ENCODE measurements around the gene UBE2D3.

Gene UBE2D3

DNA sequence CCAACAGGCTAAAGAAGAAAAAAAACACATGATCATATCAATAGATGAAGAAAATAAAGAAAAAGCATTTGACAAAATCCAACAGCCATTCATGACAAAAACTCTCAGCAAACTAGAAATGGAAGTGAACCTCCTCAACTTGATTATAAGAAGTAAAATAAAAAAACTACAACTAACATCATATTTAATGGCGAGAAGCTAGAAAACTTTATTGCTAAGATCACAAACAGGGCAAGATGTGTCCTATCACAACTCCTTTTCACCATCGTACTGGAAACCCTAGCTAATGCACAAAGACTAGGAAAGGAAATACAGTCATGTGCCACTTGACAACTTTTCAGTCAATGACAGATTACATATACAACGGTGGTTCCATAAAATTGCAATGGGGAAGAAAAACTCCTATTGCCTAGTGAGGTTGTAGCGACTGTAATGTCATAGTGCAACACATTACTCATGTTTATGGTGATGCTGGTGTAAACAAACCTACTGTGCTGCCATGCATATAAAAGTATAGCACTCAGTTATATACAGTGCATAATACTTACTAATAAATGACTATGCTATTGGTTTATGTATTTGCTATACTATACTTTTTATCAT is 54.5 kb downstream of the UBE2D3 start:
- H3K4me3 ChIP-seq (replicated peaks in 1 of 2; ENCODE audit: low read depth in 2 of 2, low read length in 2 of 2): no peak overlapping the region
- TF ChIP-seq, protein P1, sequence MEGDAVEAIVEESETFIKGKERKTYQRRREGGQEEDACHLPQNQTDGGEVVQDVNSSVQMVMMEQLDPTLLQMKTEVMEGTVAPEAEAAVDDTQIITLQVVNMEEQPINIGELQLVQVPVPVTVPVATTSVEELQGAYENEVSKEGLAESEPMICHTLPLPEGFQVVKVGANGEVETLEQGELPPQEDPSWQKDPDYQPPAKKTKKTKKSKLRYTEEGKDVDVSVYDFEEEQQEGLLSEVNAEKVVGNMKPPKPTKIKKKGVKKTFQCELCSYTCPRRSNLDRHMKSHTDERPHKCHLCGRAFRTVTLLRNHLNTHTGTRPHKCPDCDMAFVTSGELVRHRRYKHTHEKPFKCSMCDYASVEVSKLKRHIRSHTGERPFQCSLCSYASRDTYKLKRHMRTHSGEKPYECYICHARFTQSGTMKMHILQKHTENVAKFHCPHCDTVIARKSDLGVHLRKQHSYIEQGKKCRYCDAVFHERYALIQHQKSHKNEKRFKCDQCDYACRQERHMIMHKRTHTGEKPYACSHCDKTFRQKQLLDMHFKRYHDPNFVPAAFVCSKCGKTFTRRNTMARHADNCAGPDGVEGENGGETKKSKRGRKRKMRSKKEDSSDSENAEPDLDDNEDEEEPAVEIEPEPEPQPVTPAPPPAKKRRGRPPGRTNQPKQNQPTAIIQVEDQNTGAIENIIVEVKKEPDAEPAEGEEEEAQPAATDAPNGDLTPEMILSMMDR (IDR thresholded peaks at IDR 0.05; ENCODE audit: low read depth, low read length): no peak
- no peak for DNase-seq (ENCODE audit: low read depth in 2 of 2)

DNA sequence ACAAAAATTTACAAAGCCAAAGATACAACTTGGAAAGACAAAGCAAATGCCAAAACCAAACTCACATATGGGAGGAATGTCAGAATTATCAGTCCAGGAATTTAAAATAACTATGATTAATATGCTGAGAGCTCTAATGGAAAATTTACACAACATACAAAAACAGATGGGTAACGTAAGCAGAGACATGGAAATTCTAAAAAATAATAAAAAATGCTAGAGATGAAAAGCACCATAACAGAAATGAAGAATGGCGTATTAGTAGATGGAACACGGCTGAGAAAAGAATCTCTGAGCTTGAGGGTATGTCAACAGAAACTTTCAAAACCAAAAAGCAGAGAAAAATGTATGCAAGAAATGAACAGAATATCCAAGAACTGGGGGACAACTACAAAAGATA is 62.5 kb downstream of the UBE2D3 start:
- H3K4me3 ChIP-seq (replicated peaks in 1 of 2; ENCODE audit: low read depth in 2 of 2, low read length in 2 of 2): no peak overlapping the region
- peak in 1 of 2 donors; percentile 25 for DNase-seq (ENCODE audit: low read depth in 2 of 2)
- TF ChIP-seq, protein P1 (IDR thresholded peaks at IDR 0.05; ENCODE audit: low read depth, low read length): no peak

DNA sequence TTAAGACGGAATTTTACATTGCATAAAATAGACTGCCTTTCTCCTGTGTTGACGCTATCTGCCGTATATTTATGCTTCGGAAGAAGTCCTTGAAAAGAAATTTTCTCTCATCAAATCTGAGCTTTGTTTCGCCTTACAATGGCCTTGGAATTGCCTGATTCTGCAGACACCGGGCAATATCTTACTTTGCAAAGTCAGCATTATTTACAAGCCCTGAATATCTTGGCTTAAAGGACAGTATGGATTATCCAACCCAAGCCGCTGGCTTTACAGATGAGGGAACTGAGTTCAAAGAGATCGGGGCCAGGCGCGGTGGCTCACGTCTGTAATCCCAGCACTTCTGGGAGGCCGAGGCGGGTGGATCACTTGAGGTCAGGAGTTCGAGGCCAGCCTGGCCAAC is 65.4 kb downstream of the UBE2D3 start:
- TF ChIP-seq, protein P1 (IDR thresholded peaks at IDR 0.05; ENCODE audit: low read depth, low read length): no peak
- no peak overlapping the region for H3K4me3 ChIP-seq (replicated peaks in 1 of 2; ENCODE audit: low read depth in 2 of 2, low read length in 2 of 2)

DNA sequence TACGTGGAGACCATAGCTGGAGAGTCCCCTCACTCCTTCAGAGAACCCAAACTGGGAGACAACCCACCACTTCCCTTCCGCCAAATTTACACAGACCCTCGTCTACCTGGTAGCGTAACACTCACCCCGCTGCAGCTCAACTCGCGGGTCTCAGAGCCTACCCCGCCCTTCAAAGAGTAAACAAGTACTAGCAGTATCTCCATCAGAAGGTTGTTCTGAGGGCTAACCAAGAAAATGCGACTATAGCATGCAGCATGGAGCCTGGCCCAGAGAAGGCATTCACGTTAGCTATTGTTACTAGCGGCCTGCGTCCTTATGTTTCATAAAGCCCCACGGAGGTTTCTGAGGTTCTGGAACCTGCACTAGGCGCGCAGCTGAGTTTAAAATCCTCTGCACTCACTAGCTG is 66.1 kb downstream of the UBE2D3 start:
- TF ChIP-seq, protein P1 (IDR thresholded peaks at IDR 0.05; ENCODE audit: low read depth, low read length): no peak
- peak overlapping the region; percentile 83 to 85 for H3K4me3 ChIP-seq (replicated peaks in 1 of 2; ENCODE audit: low read depth in 2 of 2, low read length in 2 of 2)
- DNase-seq (ENCODE audit: low read depth in 2 of 2): peak in 1 of 2 donors; percentile 17

More for the DNA sequence above, 65.4 kb downstream of the UBE2D3 start:
- DNase-seq (ENCODE audit: low read depth in 2 of 2): no peak

DNA sequence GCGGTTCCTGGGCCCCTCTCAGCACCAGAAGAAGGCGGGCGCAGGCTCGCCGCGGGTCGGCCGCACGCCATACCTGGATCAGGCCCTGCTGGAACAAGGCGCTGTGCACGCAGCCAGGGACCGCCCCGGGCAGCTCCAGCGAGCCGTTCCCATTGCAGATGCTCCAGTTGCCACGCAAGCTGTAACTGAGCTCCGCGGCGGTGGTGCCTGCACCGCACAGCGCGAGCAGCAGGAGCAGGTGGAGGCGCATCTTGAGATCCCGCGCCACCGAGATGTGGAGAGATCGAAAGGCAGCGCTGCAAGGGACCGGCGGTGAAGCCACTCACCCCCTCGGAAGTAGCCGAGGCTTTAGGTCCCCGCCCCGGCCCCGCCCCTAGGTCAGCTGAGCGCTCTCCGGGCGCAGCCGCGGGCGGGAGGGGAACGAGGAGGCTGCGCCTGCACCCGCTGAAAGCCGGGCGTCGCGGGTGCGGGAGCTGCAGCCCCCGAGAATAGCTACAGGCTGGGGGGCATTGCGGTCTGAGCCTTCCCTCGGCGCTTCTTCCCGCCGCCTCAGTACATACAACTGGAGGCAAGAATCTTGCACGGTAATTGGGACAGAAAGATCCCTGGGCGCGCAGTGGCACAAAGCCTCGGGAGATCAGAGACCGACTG is 66.6 kb downstream of the UBE2D3 start, which contains the start of gene MANBA:
TSS of gene MANBA (minus strand) at position 324 of the 651 bp plus-strand sequence. CDS start at position 250, 74 bp downstream.
- peak; percentile 77 to 78 for DNase-seq (ENCODE audit: low read depth in 2 of 2)
- TF ChIP-seq, protein P1 (IDR thresholded peaks at IDR 0.05; ENCODE audit: low read depth, low read length): no peak
- peak within 1 kb of the TSS; percentile 83 to 85 for H3K4me3 ChIP-seq (replicated peaks in 1 of 2; ENCODE audit: low read depth in 2 of 2, low read length in 2 of 2)

DNA sequence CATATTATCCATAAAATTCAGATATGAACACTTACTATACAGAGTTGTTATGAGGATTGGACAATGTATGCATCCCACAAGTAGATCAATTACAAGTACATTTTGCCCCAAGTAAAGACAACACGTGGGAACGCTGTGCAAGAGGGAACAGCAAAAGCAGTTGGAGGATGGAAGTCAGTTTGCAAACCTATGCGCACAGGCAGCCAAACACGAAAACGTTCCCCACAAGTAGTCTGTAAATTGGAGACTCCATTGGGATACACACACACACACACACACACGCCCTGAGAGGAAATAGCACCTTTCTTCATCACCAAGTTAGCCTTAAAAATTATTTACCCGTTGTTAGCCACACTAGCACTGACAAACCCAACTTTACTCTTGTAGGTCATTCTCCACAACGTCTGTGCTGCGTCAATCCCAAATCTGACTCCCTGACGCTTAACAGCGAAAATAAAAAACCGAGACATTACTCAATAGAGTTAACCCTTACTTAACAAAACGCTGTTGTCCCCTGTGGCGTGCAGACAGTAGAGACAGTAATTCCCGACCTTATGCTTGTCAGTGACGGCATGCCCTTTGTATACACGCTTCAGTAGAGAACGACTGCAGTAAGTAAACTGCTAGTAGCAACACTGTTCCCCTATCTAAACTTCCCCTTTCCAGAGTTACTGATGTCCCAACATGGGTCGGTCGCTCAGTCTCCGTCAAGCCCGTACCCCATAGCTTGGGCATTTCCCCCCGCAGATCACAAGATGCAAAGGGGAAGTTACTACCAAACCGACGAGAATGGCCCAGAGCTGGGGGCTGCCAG is 67.3 kb downstream of the UBE2D3 start:
- peak; percentile 65 to 69 for DNase-seq (ENCODE audit: low read depth in 2 of 2)
- H3K4me3 ChIP-seq (replicated peaks in 1 of 2; ENCODE audit: low read depth in 2 of 2, low read length in 2 of 2): peak overlapping the region; percentile 83 to 85
- TF ChIP-seq, protein P1 (IDR thresholded peaks at IDR 0.05; ENCODE audit: low read depth, low read length): no peak

Data from cardiac fibroblast (primary cell).